SHP77 treated with DMSO at 0.1 percent for 48 hours (cell line): Measurements from ENCODE around the gene ZCCHC2.
A peak's percentile ranks its signal among the peaks of the same experiment; 100 is the strongest.

Source experiments
- DNase-seq: peaks from one replicate; lab custom pipeline; 2025; lab: John Stamatoyannopoulos, UW

ZCCHC2 gene

GRCh38 chr18:62510789-62511188 is 12.0 kb upstream of the ZCCHC2 start:
- DNase-seq, result no peak

GRCh38 chr18:62512532-62512931 is 10.3 kb upstream of the ZCCHC2 start:
- no peak for DNase-seq

GRCh38 chr18:62512996-62513395 is 9.8 kb upstream of the ZCCHC2 start:
- DNase-seq, result no peak

GRCh38 chr18:62514570-62514969 is 8.3 kb upstream of the ZCCHC2 start:
- DNase-seq, result no peak

GRCh38 chr18:62516242-62516641 is 6.6 kb upstream of the ZCCHC2 start:
- DNase-seq, result no peak

- no peak for DNase-seq
These were observed 4.1 kb upstream of the ZCCHC2 start for GRCh38 chr18:62518460-62519375.

GRCh38 chr18:62519684-62520083 is 3.1 kb upstream of the ZCCHC2 start:
- no peak for DNase-seq

GRCh38 chr18:62521082-62521481 is 1.7 kb upstream of the ZCCHC2 start:
- no peak for DNase-seq

GRCh38 chr18:62521593-62521992 is 1.2 kb upstream of the ZCCHC2 start:
- no peak for DNase-seq

- DNase-seq, result no peak
These were observed 684 bp upstream of the ZCCHC2 start for GRCh38 chr18:62522178-62522503.

- DNase-seq, result no peak
These were observed 397 bp downstream of the ZCCHC2 start for GRCh38 chr18:62523255-62523588.

- no peak for DNase-seq
These were observed 1.0 kb downstream of the ZCCHC2 start for GRCh38 chr18:62523631-62524439.

GRCh38 chr18:62524440-62525200 is 1.8 kb downstream of the ZCCHC2 start:
- DNase-seq, result no peak

- no peak for DNase-seq
These were observed 2.8 kb downstream of the ZCCHC2 start for GRCh38 chr18:62525608-62526007.

- peak; percentile 95 for DNase-seq
These were observed 3.5 kb downstream of the ZCCHC2 start for GRCh38 chr18:62526098-62527025.

- no peak for DNase-seq
These were observed 6.8 kb downstream of the ZCCHC2 start for GRCh38 chr18:62529597-62529996.

GRCh38 chr18:62531078-62531477 is 8.3 kb downstream of the ZCCHC2 start:
- no peak for DNase-seq

GRCh38 chr18:62531931-62532330 is 9.1 kb downstream of the ZCCHC2 start:
- no peak for DNase-seq

- DNase-seq, result no peak
These were observed 13.2 kb downstream of the ZCCHC2 start for GRCh38 chr18:62536005-62536404.

- no peak for DNase-seq
These were observed 14.4 kb downstream of the ZCCHC2 start for GRCh38 chr18:62537042-62537894.

- DNase-seq, result no peak
These were observed 15.1 kb downstream of the ZCCHC2 start for GRCh38 chr18:62537946-62538345.
